ENCODE measurements around the gene CLEC2D.
"Not testable (repeated sequence)": the region's sequence is repeated elsewhere in the genome, so short reads cannot be mapped to it uniquely, and the experiment has no call there.

DNA sequence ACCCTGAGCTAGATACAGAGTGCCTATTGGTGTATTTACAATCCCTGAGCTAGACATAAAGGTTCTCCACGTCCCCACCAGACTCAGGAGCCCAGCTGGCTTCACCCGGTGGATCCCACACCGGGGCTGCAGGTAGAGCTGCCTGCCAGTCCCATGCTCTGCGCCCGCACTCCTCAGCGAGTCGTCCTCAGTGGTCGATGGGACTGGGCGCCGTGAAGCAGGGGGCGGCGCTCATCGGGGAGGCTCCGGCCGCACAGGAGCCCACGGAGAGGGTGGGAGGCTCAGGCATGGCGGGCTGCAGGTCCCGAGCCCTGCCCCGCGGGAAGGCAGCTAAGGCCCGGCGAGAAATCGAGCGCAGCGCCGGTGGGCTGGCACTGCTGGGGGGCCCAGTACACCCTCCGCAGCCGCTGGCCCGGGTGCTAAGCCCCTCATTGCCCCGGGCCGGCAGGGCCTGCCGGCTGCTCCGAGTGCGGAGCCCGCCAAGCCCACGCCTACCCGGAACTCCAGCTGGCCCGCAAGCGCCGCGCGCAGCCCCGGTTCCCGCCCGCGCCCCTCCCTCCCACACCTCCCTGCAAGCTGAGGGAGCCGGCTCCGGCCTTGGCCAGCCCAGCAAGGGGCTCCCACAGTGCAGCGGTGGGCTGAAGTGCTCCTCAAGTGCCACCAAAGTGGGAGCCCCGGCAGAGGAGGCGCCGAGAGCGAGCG is 70.0 kb downstream of the CLEC2D start:
- TF ChIP-seq, protein P1, sequence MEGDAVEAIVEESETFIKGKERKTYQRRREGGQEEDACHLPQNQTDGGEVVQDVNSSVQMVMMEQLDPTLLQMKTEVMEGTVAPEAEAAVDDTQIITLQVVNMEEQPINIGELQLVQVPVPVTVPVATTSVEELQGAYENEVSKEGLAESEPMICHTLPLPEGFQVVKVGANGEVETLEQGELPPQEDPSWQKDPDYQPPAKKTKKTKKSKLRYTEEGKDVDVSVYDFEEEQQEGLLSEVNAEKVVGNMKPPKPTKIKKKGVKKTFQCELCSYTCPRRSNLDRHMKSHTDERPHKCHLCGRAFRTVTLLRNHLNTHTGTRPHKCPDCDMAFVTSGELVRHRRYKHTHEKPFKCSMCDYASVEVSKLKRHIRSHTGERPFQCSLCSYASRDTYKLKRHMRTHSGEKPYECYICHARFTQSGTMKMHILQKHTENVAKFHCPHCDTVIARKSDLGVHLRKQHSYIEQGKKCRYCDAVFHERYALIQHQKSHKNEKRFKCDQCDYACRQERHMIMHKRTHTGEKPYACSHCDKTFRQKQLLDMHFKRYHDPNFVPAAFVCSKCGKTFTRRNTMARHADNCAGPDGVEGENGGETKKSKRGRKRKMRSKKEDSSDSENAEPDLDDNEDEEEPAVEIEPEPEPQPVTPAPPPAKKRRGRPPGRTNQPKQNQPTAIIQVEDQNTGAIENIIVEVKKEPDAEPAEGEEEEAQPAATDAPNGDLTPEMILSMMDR (conservative IDR thresholded peaks at IDR 0.05; ENCODE audit: low read length) = not testable (repeated sequence)
- TF ChIP-seq EZH2phosphoT487 (IDR thresholded peaks at IDR 0.05; ENCODE audit: borderline replicate concordance, low read depth, low read length) = not testable (repeated sequence)

All from OCI-LY7 (cell line).